Testis (tissue), 2 donors: Measurements from ENCODE around the gene EEF2.

Source experiments
- POLR2A ChIP-seq: fragments of 450-650 bp; IDR thresholded peaks from one replicate; pipeline ENCODE4 v1.6.1; 2017; ENCODE audit warnings: antibody characterized with exemption, mild to moderate bottlenecking, moderate library complexity
- TF ChIP-seq, protein P1 (sequence below), 3 experiments: fragments of 450-650 bp in 2 of 3; fragments of 200-600 bp in 1 of 3; sonication (generic) in 1 of 3; IDR thresholded peaks; one replicate each; pipeline ENCODE4 v1.5.1; 2016 to 2019; ENCODE audit warnings: antibody characterized with exemption in 3 of 3, mild to moderate bottlenecking in 2 of 3, moderate library complexity in 1 of 3

DNA sequence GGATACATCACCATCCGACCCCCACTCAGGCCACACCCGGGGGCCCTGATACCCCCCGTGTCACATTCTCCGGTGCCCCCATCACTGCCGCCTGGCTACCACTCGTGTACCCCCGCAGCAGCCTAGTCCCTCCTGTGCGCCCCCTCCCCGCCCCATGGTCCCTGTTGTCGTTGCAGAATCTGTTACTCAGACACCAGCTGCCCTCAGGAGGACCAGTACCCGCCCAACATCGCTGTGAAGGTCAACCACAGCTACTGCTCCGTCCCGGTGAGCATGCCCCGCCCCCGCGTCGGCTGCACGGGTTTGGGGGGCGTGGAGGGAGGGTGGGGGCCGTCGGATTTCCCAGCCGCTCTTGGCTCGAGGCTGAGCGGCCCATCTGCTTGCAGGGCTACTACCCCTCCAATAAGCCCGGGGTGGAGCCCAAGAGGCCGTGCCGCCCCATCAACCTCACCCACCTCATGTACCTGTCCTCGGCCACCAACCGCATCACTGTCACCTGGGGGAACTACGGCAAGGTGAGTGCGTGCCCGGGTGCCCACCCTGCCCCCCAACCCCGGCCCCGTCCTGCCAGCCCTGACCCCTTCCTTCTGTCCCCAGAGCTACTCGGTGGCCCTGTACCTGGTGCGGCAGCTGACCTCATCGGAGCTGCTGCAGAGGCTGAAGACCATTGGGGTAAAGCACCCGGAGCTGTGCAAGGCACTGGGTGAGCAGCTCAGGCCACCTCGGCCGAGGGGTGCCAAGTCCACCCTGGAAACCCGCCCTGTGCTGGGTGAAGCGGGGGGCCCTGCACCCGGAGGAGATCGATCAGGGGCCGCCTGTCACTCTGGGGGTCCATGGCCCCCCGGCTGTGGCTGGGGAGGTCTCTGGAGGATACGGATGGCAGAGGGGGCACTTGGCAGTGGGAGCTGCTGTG lies 43.3 kb upstream of the EEF2 start:
- no peak for TF ChIP-seq POLR2A
- TF ChIP-seq, protein P1, sequence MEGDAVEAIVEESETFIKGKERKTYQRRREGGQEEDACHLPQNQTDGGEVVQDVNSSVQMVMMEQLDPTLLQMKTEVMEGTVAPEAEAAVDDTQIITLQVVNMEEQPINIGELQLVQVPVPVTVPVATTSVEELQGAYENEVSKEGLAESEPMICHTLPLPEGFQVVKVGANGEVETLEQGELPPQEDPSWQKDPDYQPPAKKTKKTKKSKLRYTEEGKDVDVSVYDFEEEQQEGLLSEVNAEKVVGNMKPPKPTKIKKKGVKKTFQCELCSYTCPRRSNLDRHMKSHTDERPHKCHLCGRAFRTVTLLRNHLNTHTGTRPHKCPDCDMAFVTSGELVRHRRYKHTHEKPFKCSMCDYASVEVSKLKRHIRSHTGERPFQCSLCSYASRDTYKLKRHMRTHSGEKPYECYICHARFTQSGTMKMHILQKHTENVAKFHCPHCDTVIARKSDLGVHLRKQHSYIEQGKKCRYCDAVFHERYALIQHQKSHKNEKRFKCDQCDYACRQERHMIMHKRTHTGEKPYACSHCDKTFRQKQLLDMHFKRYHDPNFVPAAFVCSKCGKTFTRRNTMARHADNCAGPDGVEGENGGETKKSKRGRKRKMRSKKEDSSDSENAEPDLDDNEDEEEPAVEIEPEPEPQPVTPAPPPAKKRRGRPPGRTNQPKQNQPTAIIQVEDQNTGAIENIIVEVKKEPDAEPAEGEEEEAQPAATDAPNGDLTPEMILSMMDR (IDR thresholded peaks at IDR 0.05): no peak
